ENCODE measurements around the gene MRPS10. TPM values are rescaled to one million over a fixed set of nuclear protein-coding genes. Genes with fewer than 3 reads are reported as not detected.
A peak's percentile ranks its signal among the peaks of the same experiment; 100 is the strongest.

MRPS10 gene
- total and polyA plus RNA-seq, 2 donors (not counting 3 experiments of a cell fraction or from before 2014, with no cell fraction given) = 23.2 to 37.7 TPM

DNA sequence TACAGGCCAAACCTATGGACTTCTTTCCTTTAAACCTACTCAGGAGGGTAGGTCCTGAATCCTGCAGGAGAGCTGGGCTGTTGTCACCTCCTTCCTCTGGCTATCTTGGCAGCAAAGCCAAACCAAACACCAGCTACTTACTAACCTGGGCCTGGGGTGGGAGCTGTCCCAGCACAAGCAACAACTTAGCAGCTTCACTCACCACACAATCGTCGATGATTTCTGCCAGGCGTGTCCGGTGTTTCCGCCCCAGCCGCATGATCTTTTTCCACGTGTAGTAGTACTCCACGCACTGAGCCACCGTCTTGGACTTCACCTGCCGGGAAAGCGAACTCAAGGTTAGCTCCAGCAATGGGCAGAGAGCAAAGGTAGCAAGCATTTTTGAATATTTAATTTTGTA is 25.4 kb upstream of the MRPS10 start:
- Histone ChIP-seq H3K9me1 (replicated peaks; ENCODE audit: control insufficient read depth, extremely low read depth, insufficient read depth, low read length) (no peaks in the 10 kb centered on the region), H3K9ac (replicated peaks; ENCODE audit: extremely low read depth, insufficient read depth, low read length) (no peak overlapping the region), H3K4me1 (ENCODE audit: control insufficient read depth, extremely low read depth, insufficient read depth, low read length) (no peaks in the 10 kb centered on the region), H3K79me2 (ENCODE audit: control insufficient read depth, insufficient read depth, low read length) (no peaks in the 10 kb centered on the region), H4K20me1 (replicated peaks; ENCODE audit: control insufficient read depth, extremely low read depth, insufficient read depth, low read length) (no peaks in the 10 kb centered on the region), H3K9me3 (replicated peaks; ENCODE audit: control insufficient read depth, insufficient read depth, low read length) (no peaks in the 10 kb centered on the region), H3K27ac (ENCODE audit: insufficient read depth, low read depth, low read length) (no peak overlapping the region), H3K36me3 (ENCODE audit: control insufficient read depth in 2 of 2, extremely low read depth in 1 of 2, insufficient read depth in 2 of 2, low read length in 2 of 2) (no peaks in the 10 kb centered on the region), H3K4me3 (replicated peaks in 1 of 3; ENCODE audit: insufficient read depth in 1 of 3, low read depth in 1 of 3, low read length in 3 of 3) (no peak overlapping the region), H2AFZ (ENCODE audit: low read depth, low read length) (no peak overlapping the region), H3K4me2 (ENCODE audit: insufficient read depth, low read length) (no peak overlapping the region), H3K27me3 (ENCODE audit: control insufficient read depth in 2 of 2, insufficient read depth in 2 of 2, low read length in 2 of 2) (no peaks in the 10 kb centered on the region)
- intact Hi-C loops (cut with micrococcal nuclease) (no loop called here), dilution Hi-C loops (cut with MboI; ENCODE audit: extremely low pct_ligation_motif_present, low sequenced_read_pairs) (no loop called here)
- no TSS peak for BruUV-seq (replicated peaks)
- peak; percentile 74 for DNase-seq (ENCODE audit: low read depth, low spot score)
- ChIA-PET POLR2A (no interaction called here), CTCF (interaction anchor here (1.4 kb wide), 1 partner anchor 305 kb away, joined by 6 read pairs; no protein-coding TSS in a partner anchor)
- no peak for FAIRE-seq
- TF ChIP-seq MYC (IDR thresholded peaks at IDR 0.05; ENCODE audit: low read depth, low read length) = no peak
- no peak for TF ChIP-seq POLR2A (IDR thresholded peaks at IDR 0.05; ENCODE audit: low read depth, low read length)
- TF ChIP-seq FOS (IDR thresholded peaks at IDR 0.05; ENCODE audit: borderline replicate concordance, insufficient read depth, low read length) = no peak
- TF ChIP-seq, protein P1, sequence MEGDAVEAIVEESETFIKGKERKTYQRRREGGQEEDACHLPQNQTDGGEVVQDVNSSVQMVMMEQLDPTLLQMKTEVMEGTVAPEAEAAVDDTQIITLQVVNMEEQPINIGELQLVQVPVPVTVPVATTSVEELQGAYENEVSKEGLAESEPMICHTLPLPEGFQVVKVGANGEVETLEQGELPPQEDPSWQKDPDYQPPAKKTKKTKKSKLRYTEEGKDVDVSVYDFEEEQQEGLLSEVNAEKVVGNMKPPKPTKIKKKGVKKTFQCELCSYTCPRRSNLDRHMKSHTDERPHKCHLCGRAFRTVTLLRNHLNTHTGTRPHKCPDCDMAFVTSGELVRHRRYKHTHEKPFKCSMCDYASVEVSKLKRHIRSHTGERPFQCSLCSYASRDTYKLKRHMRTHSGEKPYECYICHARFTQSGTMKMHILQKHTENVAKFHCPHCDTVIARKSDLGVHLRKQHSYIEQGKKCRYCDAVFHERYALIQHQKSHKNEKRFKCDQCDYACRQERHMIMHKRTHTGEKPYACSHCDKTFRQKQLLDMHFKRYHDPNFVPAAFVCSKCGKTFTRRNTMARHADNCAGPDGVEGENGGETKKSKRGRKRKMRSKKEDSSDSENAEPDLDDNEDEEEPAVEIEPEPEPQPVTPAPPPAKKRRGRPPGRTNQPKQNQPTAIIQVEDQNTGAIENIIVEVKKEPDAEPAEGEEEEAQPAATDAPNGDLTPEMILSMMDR (IDR thresholded peaks at IDR 0.05; ENCODE audit: extremely low read depth in 1 of 2, insufficient read depth in 1 of 2, low read depth in 1 of 2, low read length in 2 of 2) = no peak
- TF ChIP-seq EZH2 (IDR thresholded peaks at IDR 0.05; ENCODE audit: borderline replicate concordance, low read depth, low read length, severe bottlenecking) = no peak
- no peak for TF ChIP-seq GATA2 (IDR thresholded peaks at IDR 0.05; ENCODE audit: insufficient read depth, insufficient read length, low read depth, low read length)
- TF ChIP-seq, protein P2, sequence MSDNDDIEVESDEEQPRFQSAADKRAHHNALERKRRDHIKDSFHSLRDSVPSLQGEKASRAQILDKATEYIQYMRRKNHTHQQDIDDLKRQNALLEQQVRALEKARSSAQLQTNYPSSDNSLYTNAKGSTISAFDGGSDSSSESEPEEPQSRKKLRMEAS (IDR thresholded peaks at IDR 0.05; ENCODE audit: insufficient read depth, insufficient read length) = no peak
- TF ChIP-seq POLR2AphosphoS5 (IDR thresholded peaks at IDR 0.05; ENCODE audit: insufficient read depth, low read depth, low read length) = no peak
- no peak for TF ChIP-seq JUN (IDR thresholded peaks at IDR 0.05; ENCODE audit: borderline replicate concordance, insufficient read depth, insufficient read length, low read depth)
